IMR-90 (cell line): ENCODE data around the gene UGT1A4. TPM values are rescaled to one million over a fixed set of nuclear protein-coding genes. Genes with fewer than 3 reads are reported as not detected.

Source experiments
- ATAC-seq: fragments of 200-7000 bp; cut with Tn5 transposase; 2 replicates; pipeline ENCODE4 v1.9.1; 2020; ENCODE audit warnings: low read depth, mild to moderate bottlenecking, moderate library complexity
- BruUV-seq: library from RNA; stranded (reverse); fragments of 400-500 nt; replicated peaks from 2 replicates; lab custom pipeline; 2021; lab: Mats Ljungman, UMichigan
- CTCF ChIA-PET: fragments of 300-600 bp; formaldehyde crosslinking; extraction: SDS; loops from one replicate; lab custom pipeline; 2021; ENCODE audit warnings: antibody characterized with exemption; lab: Yijun Ruan, JAX
- POLR2A ChIA-PET: fragments of 300-600 bp; sonication (Branson Sonifier 250); formaldehyde crosslinking; loops from one replicate; lab custom pipeline; 2022; ENCODE audit warnings: antibody characterized with exemption; ENCODE audit not compliant: unreplicated experiment; lab: Charles Lee
- DNase-seq: peaks from one replicate; pipeline ENCODE4 v3.0.0; 2013
- H2AFZ ChIP-seq: replicated peaks from 2 replicates; pipeline ENCODE3; 2013; ENCODE audit warnings: low read length, mild to moderate bottlenecking; ENCODE audit not compliant: poor library complexity
- H2AK5ac ChIP-seq: 2 replicates; pipeline ENCODE4 v1.6.1; 2013; ENCODE audit warnings: low read depth, low read length, inconsistent platforms
- H2AK9ac ChIP-seq: replicated peaks from 2 replicates; pipeline ENCODE3; 2013; ENCODE audit warnings: mild to moderate bottlenecking, low read depth, low read length, moderate library complexity; ENCODE audit not compliant: poor library complexity
- H2BK120ac ChIP-seq: 2 replicates; pipeline ENCODE4 v1.6.1; 2013; ENCODE audit warnings: low read depth, low read length, inconsistent platforms
- H2BK15ac ChIP-seq: 3 replicates; pipeline ENCODE4 v1.6.1; 2013; ENCODE audit warnings: low read depth, low read length, inconsistent platforms
- H2BK20ac ChIP-seq: 2 replicates; pipeline ENCODE4 v1.6.1; 2013; ENCODE audit warnings: low read depth, mild to moderate bottlenecking, inconsistent platforms, low read length, moderate library complexity
- H2BK5ac ChIP-seq: 2 replicates; pipeline ENCODE4 v1.6.1; 2013; ENCODE audit warnings: mild to moderate bottlenecking, low read depth, low read length, inconsistent platforms; ENCODE audit not compliant: poor library complexity, severe bottlenecking
- H3K14ac ChIP-seq: replicated peaks from 2 replicates; pipeline ENCODE4 v1.6.1; 2013; ENCODE audit warnings: low read depth, low read length, inconsistent platforms
- H3K18ac ChIP-seq: 2 replicates; pipeline ENCODE4 v1.6.1; 2013; ENCODE audit warnings: low read depth, low read length, control low read depth
- H3K23ac ChIP-seq: 2 replicates; pipeline ENCODE4 v1.6.1; 2013; ENCODE audit warnings: low read depth, low read length, inconsistent platforms
- H3K27ac ChIP-seq: 2 replicates; pipeline ENCODE4 v1.5.1; 2013; ENCODE audit warnings: mild to moderate bottlenecking, control low read depth, low read length; ENCODE audit not compliant: insufficient read depth
- H3K27me3 ChIP-seq: 2 replicates; pipeline ENCODE4 v1.6.1; 2013; ENCODE audit warnings: low read length; ENCODE audit not compliant: control insufficient read depth, insufficient read depth
- H3K36me3 ChIP-seq: 2 replicates; pipeline ENCODE4 v1.6.1; 2013; ENCODE audit warnings: low read length, mixed read lengths; ENCODE audit not compliant: control insufficient read depth, insufficient read depth
- H3K4ac ChIP-seq: 2 replicates; pipeline ENCODE4 v1.6.1; 2013; ENCODE audit warnings: low read depth, low read length, inconsistent platforms
- H3K4me1 ChIP-seq: 2 replicates; pipeline ENCODE4 v1.6.1; 2013; ENCODE audit warnings: low read length, mixed read lengths; ENCODE audit not compliant: control insufficient read depth, insufficient read depth
- H3K4me2 ChIP-seq: 2 replicates; pipeline ENCODE4 v1.6.1; 2013; ENCODE audit warnings: low read depth, mild to moderate bottlenecking, control low read depth, low read length, moderate library complexity
- H3K4me3 ChIP-seq: 2 replicates; pipeline ENCODE4 v1.5.1; 2013; ENCODE audit warnings: low read depth, mild to moderate bottlenecking, control low read depth, low read length, moderate library complexity; ENCODE audit not compliant: insufficient read depth
- H3K56ac ChIP-seq: 2 replicates; pipeline ENCODE4 v1.6.1; 2013; ENCODE audit warnings: low read length, inconsistent platforms; ENCODE audit not compliant: insufficient read depth; ENCODE audit errors: extremely low read depth
- H3K79me1 ChIP-seq, 2 experiments: 2 replicates each; pipeline ENCODE4 v1.6.1; 2013; ENCODE audit warnings: low read length in 2 of 2, inconsistent platforms in 1 of 2, low read depth in 1 of 2
- H3K9ac ChIP-seq: 2 replicates; pipeline ENCODE4 v1.6.1; 2013; ENCODE audit warnings: low read depth, low read length, control low read depth
- H3K9me1 ChIP-seq: 2 replicates; pipeline ENCODE4 v1.6.1; 2013; ENCODE audit warnings: low read length, inconsistent platforms; ENCODE audit not compliant: insufficient read depth
- H3K9me3 ChIP-seq: 2 replicates; pipeline ENCODE4 v1.6.1; 2013; ENCODE audit warnings: low read length; ENCODE audit not compliant: control insufficient read depth, insufficient read depth
- H4K20me1 ChIP-seq: 2 replicates; pipeline ENCODE4 v1.6.1; 2013; ENCODE audit warnings: low read length, inconsistent platforms; ENCODE audit not compliant: insufficient read depth
- H4K5ac ChIP-seq: 2 replicates; pipeline ENCODE4 v1.6.1; 2013; ENCODE audit warnings: mild to moderate bottlenecking, low read depth, low read length, control low read depth
- H4K8ac ChIP-seq, 2 experiments: 2 replicates each; pipeline ENCODE4 v1.6.1; 2013; ENCODE audit warnings: low read depth in 2 of 2, low read length in 2 of 2, control low read depth in 1 of 2, inconsistent platforms in 1 of 2
- H4K91ac ChIP-seq: 2 replicates; pipeline ENCODE4 v1.6.1; 2013; ENCODE audit warnings: low read depth, low read length, inconsistent platforms; ENCODE audit not compliant: insufficient read depth
- BHLHE40 ChIP-seq: fragments of 150-350 bp; IDR thresholded peaks from 2 replicates; pipeline ENCODE4 v1.6.1; 2016; ENCODE audit warnings: mild to moderate bottlenecking, low read depth, low read length
- MAZ ChIP-seq: IDR thresholded peaks from 2 replicates; pipeline ENCODE4 v1.6.1; 2012; ENCODE audit warnings: low read depth, mild to moderate bottlenecking, low read length, improper control_type of control experiment, moderate library complexity, borderline replicate concordance
- SMC3 ChIP-seq: fragments of 150-350 bp; IDR thresholded peaks from 2 replicates; pipeline ENCODE4 v1.6.1; 2016; ENCODE audit warnings: low read depth, mild to moderate bottlenecking, antibody characterized with exemption, low read length, moderate library complexity
- WGBS, 2 experiments: methylation state at CpG; one replicate each; pipeline versions ENCODE4 v1.1.5 to v1.1.7; 2013; ENCODE audit warnings: missing lambda C conversion rate in 2 of 2; ENCODE audit not compliant: insufficient read length in 1 of 2; ENCODE audit errors: extremely low coverage in 2 of 2; 5-methylcytosine and 5-hydroxymethylcytosine counted together
- dilution Hi-C: fragments of 300-500 bp; cut with HindIII; formaldehyde crosslinking; loops from one replicate; pipeline ENCODE4 v1.14.3; 2018; ENCODE audit warnings: low sequenced_read_pairs; ENCODE audit not compliant: unreplicated experiment
- in situ Hi-C: fragments of 300-500 bp; cut with MboI; formaldehyde crosslinking; loops from 3 replicates; pipeline ENCODE4 v1.14.3; 2019; ENCODE audit warnings: low sequenced_read_pairs, inconsistent platforms, mixed read lengths
- intact Hi-C: fragments of 100-400 bp; cut with micrococcal nuclease; formaldehyde crosslinking; loops from 2 replicates; pipeline ENCODE4 v1.10.0; 2022
- polyA plus RNA-seq, 3 experiments: library from polyadenylated mRNA; depleted of rRNA; stranded (reverse); fragments of >200 nt; gene quantifications; 2 replicates each; pipeline ENCODE4 v1.2.3, GENCODE V29; 2012; ENCODE audit warnings: low replicate concordance in 1 of 3
- total RNA-seq: library from RNA; depleted of rRNA; stranded (reverse); fragments of >200 nt; gene quantifications from 2 replicates; pipeline ENCODE4 v1.2.3, GENCODE V29; 2012

Gene UGT1A4
- total and polyA plus RNA-seq, 2 of the 4 experiments (the other 2 are of a cell fraction) = not detected

- Histone ChIP-seq H3K23ac (peak overlapping the region; percentile 95), H3K27me3 (no peaks in the 10 kb centered on the region), H4K91ac (peak overlapping the region; percentile 91), H3K56ac (peak overlapping the region; percentile 76), H2BK120ac (peak overlapping the region; percentile 97), H2AK9ac (peak overlapping the region; percentile 46), H3K9me3 (no peaks in the 10 kb centered on the region), H2AFZ (peak overlapping the region; percentile 74), H2AK5ac (peak overlapping the region; percentile 83), H2BK5ac (peak overlapping the region; percentile 83), H4K8ac (peak overlapping the region; percentile 82 to 92), H3K4me3 (no peak overlapping the region), H3K36me3 (no peaks in the 10 kb centered on the region), H3K4me1 (peaks cover 14% of the 10 kb centered on the region), H3K9me1 (0 out of 2 replicates have a peak, but pooled peaks cover 5% of the 10 kb centered on the region), H4K20me1 (no peaks in the 10 kb centered on the region), H3K27ac (peak overlapping the region; percentile 76), H3K9ac (peak overlapping the region; percentile 20; the same call in 1 of the 2 replicates), H3K4me2 (peak overlapping the region; percentile 70; the same call in 1 of the 2 replicates), H3K14ac (peak overlapping the region; percentile 86), H2BK15ac (peak overlapping the region; percentile 93; the same call in 1 of the 3 replicates), H3K18ac (peak overlapping the region; percentile 93), H3K4ac (peak overlapping the region; percentile 97), H4K5ac (peak overlapping the region; percentile 95), H3K79me1 (no peaks in the 10 kb centered on the region), H2BK20ac (peak overlapping the region; percentile 97)
- DNase-seq = peak; percentile 11
- 0% methylated on average over 1 of the region's 3 CpGs; no CpG with 5 or more reads in 1 of the 2 experiments for WGBS, 2 experiments
- no TSS peak for BruUV-seq
- TF ChIP-seq BHLHE40 (no peak), SMC3 (no peak), MAZ (no peak)
- dilution Hi-C loops (no loop called here), in situ Hi-C loops (no loop called here), intact Hi-C loops (no loop called here)
- CTCF ChIA-PET = no interaction called here
- peak; percentile 25 for ATAC-seq
- POLR2A ChIA-PET = no interaction called here
Measured at GRCh38 chr2:233764761-233765160, 46.2 kb downstream of the UGT1A4 start.
